Small intestine (tissue), 16 donors: Measurements from ENCODE around the gene IGHMBP2. TPM values are rescaled to one million over a fixed set of nuclear protein-coding genes. Genes with fewer than 3 reads are reported as not detected.
"Not testable (repeated sequence)": the region's sequence is repeated elsewhere in the genome, so short reads cannot be mapped to it uniquely, and the experiment has no call there.

Experiments
- DNase-seq, 2 donors: peaks; one replicate each; pipeline versions ENCODE4 v3.0.0 to v3.0.0-alpha.2; 2013
- FAIRE-seq: peaks from 2 replicates; lab custom pipeline; 2012; peaks lifted over from hg19 to GRCh38; lab: Jason Lieb, UNC
- H3K27ac ChIP-seq, 3 donors: one replicate each; pipeline ENCODE4 v1.5.1; 2013; ENCODE audit warnings: low read length in 2 of 3, mild to moderate bottlenecking in 2 of 3, control low read depth in 1 of 3, inconsistent platforms in 1 of 3, low read depth in 1 of 3, moderate library complexity in 1 of 3
- H3K27me3 ChIP-seq, 3 donors: one replicate each; pipeline ENCODE4 v1.6.1; 2013; ENCODE audit warnings: low read length in 3 of 3, inconsistent platforms in 1 of 3; ENCODE audit not compliant: control insufficient read depth in 3 of 3, insufficient read depth in 3 of 3
- H3K36me3 ChIP-seq, 3 donors: one replicate each; pipeline ENCODE4 v1.6.1; 2013; ENCODE audit warnings: low read length in 3 of 3, inconsistent platforms in 1 of 3, low read depth in 1 of 3, mild to moderate bottlenecking in 1 of 3, moderate library complexity in 1 of 3; ENCODE audit not compliant: control insufficient read depth in 3 of 3, insufficient read depth in 2 of 3
- H3K4me1 ChIP-seq, 3 donors: one replicate each; pipeline ENCODE4 v1.6.1; 2013; ENCODE audit warnings: low read length in 2 of 3, inconsistent platforms in 1 of 3, low read depth in 1 of 3, mild to moderate bottlenecking in 1 of 3, moderate library complexity in 1 of 3; ENCODE audit not compliant: control insufficient read depth in 3 of 3, insufficient read depth in 2 of 3
- H3K4me3 ChIP-seq, 3 donors: one replicate each; pipeline ENCODE4 v1.5.1; 2013; ENCODE audit warnings: low read length in 3 of 3, control low read depth in 1 of 3, inconsistent platforms in 1 of 3, low read depth in 1 of 3, mild to moderate bottlenecking in 1 of 3, moderate library complexity in 1 of 3
- H3K9me3 ChIP-seq, 2 donors: one replicate each; pipeline ENCODE4 v1.6.1; 2013; ENCODE audit warnings: low read depth in 1 of 2, low read length in 1 of 2; ENCODE audit not compliant: control insufficient read depth in 2 of 2, insufficient read depth in 1 of 2
- WGBS, 3 donors: extraction: QIAGEN DNeasy Blood & Tissue Kit; methylation state at CpG; one replicate each; pipeline ENCODE4 v1.1.7; 2013; 5-methylcytosine and 5-hydroxymethylcytosine counted together
- long read RNA-seq, 10 donors: transcript quantifications; one replicate each; lab custom pipeline, GENCODE V29; 2026
- polyA plus RNA-seq, 4 donors: library from polyadenylated mRNA; stranded (reverse) in 3 of 4; unstranded in 1 of 4; fragments of 200-250 nt in 3 of 4; fragments of 120-200 nt in 1 of 4; gene quantifications; one replicate each; pipeline versions ENCODE4 v1.2.1 to v1.2.3, GENCODE V29; 2013
- donor health status: healthy with polysubstance abuse.
- donor health status: control.
- donor health status: control.
- donor health status: Bipolar disorder and iron deficiency.
- donor health status: healthy.

IGHMBP2 gene
- polyA plus RNA-seq: 10 to 100 TPM; 10.3 to 40.7 (median 19.5) TPM
- long read RNA-seq, donor 1, partial matches to known transcripts: 12 of 18 reads
- long read RNA-seq, donor 1, other reads (novel, unspliced or antisense): 0 of 18 reads
- long read RNA-seq, donor 2: 0 reads
- long read RNA-seq, donor 3, partial matches to known transcripts: 0 of 1 reads
- long read RNA-seq, donor 3, other reads (novel, unspliced or antisense): 0 of 1 reads
- long read RNA-seq, donor 4: 0 reads
- long read RNA-seq, donor 5, partial matches to known transcripts: 0 of 2 reads
- long read RNA-seq, donor 5, other reads (novel, unspliced or antisense): 0 of 2 reads
- long read RNA-seq, donor 6, partial matches to known transcripts: 0 of 1 reads
- long read RNA-seq, donor 6, other reads (novel, unspliced or antisense): 0 of 1 reads
- long read RNA-seq, donor 7: 0 reads
- long read RNA-seq, donor 8, partial matches to known transcripts: 0 of 1 reads
- long read RNA-seq, donor 8, other reads (novel, unspliced or antisense): 0 of 1 reads
- long read RNA-seq, donor 9, partial matches to known transcripts: 0 of 1 reads
- long read RNA-seq, donor 9, other reads (novel, unspliced or antisense): 0 of 1 reads
- long read RNA-seq, donor 10, partial matches to known transcripts: 0 of 1 reads
- long read RNA-seq, donor 10, other reads (novel, unspliced or antisense): 0 of 1 reads

DNA sequence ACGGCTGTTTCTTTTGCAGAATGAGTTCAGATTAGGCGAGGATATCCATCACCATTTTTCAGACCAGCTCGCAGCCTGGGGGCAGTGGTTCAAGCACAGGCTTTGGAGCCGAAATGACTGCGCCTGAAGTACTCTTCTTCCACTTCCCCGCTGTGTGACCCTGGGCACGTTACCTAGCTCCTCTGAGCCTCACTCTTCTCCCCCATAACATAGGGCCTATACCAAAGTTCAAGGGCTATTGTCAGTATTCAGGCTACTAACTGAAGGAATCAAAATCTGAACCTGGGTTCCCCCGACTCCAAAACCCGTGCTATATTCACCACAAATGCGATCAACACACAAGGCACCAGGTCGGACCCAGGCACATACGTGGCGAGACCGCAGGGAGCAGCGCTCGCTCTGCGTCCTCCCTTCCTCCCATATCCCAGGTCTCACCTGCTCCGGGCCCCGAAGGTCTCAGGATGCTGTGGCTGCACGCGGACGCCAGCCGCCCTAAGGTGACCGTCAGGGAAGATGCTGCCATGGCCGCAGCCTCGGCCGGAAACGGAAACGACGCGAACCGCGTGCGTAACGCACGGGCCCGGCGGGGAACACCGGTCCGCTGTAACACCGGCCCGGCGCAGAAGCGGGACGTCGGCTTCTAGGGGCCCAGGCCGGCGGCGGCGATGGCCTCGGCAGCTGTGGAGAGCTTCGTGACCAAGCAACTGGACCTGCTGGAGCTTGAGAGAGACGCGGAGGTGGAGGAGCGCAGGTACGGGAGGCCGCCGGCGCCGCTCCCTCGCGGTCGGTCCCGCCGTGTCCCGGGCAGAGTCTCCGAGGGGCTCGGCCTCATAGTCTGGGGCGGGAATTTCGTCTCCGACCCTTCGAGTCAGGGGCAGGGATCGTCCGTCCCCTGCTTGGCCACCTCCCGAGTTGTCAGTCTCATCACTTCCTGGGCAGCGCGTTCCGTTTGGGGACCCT is at the start of gene IGHMBP2, which contains the start of gene MRPL21:
Gene IGHMBP2, plus strand, starts transcription at position 604 of the 960 bp plus-strand sequence. Its CDS starts 62 bp downstream, at position 666.
Gene MRPL21, minus strand, starts transcription at position 545 of the 960 bp plus-strand sequence. Its CDS starts 22 bp downstream, at position 523.
- DNase-seq: peak; percentile 77 to 95
- H3K27me3 ChIP-seq: no peaks in the 10 kb centered on the region
- H3K36me3 ChIP-seq: peaks cover 0 to 42% (median 8%) of the 10 kb centered on the region in 3 donors
- H3K9me3 ChIP-seq: no peaks in the 10 kb centered on the region
- peak within 1 kb of the TSS; percentile 87 to 99 (median 97) for H3K4me3 ChIP-seq
- peak within 1 kb of the TSS; percentile 52 to 85 (median 79) for H3K27ac ChIP-seq
- peaks cover 6 to 15% (median 6%) of the 10 kb centered on the region in 3 donors for H3K4me1 ChIP-seq
- no peak for FAIRE-seq
- WGBS, 3 donors: 0 to 1% (median 1%) methylated on average over 62 to 78 of the region's 78 CpGs

DNA sequence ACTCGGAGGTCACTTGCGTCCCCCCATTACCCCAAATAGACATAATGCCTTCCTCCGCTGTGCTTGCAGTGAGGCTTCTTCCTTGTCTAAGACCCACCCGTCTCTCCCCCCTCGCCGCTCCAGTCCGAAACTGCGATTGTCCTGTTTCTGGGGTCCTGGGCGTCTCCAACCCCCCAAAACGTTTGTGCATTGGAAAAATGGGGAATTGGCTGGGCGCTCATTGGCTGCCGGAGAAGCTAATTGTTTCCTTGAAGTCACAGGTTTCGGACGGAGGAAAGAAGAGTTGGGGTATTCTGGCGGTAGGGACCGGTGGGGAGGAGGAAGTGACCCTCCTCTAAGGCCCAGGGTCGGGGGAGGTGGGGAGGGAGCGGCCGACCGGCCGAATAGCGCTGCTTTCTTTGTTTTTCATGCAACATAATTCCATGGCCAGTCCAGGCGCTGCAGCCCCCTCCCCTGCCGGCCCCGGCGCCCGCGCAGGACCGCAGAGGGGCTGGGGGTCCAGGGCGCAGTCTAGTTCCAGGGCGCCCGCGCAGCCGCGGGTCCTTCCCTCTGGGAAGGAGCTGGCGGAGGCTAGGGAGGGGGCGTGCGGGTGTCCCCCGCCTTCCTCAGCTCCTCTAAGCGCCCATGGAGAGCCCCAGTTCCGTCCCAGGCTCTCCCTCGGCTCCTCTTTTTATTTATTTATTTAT is 49.3 kb upstream of the IGHMBP2 start:
- 17 to 32% (median 28%) methylated on average over 32 to 42 of the region's 42 CpGs for WGBS, 3 donors
- Histone ChIP-seq H3K27me3 (peaks cover 0 to 14% (median 5%) of the 10 kb centered on the region in 3 donors), H3K9me3 (peaks cover 0 to 4% of the 10 kb centered on the region in 2 donors), H3K27ac (no peak overlapping the region), H3K4me3 (peak overlapping the region in 1 of 3 donors; percentile 46), H3K36me3 (no peaks in the 10 kb centered on the region), H3K4me1 (peaks cover 4 to 34% (median 8%) of the 10 kb centered on the region in 3 donors)
- no peak for FAIRE-seq
- DNase-seq: peak in 1 of 2 donors; percentile 28

DNA sequence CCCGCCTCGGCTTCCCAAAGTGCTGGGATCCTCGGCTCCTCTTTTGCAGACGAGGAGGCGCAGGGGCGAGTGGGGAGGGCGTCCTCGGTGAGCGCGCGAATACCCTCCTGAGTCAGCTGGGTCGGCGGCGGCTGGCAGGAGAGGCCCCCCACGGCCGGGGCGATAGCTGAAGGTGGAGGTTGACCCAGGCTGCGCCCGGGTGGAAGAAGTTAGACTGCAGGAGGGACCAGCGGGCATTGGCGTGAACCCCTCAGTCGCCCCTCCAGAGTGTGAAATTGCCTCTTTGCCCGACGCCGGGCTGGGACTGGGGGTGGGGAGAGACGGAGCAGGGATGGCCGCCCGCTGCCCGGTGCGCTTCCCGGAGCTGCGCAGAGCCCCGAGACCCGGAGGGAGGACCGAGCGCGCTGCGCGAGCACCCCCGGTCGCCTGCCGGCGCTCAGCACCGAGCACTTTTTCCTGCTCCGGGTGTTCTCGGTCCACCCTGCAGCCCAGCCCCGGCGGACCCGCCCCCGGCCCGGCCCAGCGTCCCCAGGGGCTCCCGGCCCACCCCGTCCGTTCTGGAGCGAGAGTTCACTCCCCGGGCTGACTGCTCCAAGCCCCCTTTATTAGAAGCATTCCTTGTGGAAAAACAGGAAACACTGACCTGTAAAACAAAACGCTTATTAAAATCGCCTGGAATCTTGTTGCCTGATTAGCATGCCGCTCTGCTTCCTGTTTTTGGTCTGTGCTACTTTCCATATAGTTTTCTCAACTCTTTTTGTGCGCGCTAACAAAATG is 48.3 kb upstream of the IGHMBP2 start:
- H3K27me3 ChIP-seq: peaks cover 0 to 14% (median 5%) of the 10 kb centered on the region in 3 donors
- H3K9me3 ChIP-seq: peaks cover 0 to 4% of the 10 kb centered on the region in 2 donors
- H3K27ac ChIP-seq: peak overlapping the region in 2 of 3 donors; percentile 17 to 78
- DNase-seq: peak; percentile 57 to 63
- H3K4me1 ChIP-seq: peaks cover 4 to 34% (median 8%) of the 10 kb centered on the region in 3 donors
- H3K36me3 ChIP-seq: no peaks in the 10 kb centered on the region
- 3 to 7% (median 6%) methylated on average over 34 to 62 of the region's 62 CpGs for WGBS, 3 donors
- H3K4me3 ChIP-seq: peak overlapping the region; percentile 12 to 59 (median 46)
- no peak for FAIRE-seq

DNA sequence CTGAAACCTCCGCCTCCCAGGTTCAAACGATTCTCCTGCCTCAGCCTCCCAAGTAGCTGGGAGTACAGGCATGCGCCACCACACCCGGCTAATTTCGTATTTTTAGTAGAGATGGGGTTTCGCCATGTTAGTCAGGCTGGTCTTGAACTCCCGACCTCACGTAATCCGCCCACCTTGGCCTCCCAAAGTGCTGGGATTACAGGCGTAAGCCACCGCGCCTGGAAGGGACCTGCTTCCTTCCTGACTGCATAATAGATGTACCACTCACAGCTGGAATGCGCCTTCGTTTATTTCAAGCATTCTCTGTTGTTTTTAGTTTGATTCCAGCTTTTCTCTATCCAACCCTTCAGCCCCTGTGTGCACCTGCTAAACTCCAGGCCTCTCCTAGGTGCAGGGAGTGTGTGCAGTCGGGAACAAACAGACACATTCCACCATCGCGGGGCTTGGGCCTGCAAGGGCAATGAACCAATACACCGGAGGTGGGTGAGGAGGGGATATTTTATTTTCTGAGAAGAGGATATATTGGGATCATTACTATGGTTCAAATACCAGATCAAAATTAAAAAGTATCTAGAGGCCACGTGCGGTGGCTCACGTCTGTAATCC is 47.2 kb upstream of the IGHMBP2 start:
- WGBS, 3 donors: 84 to 89% (median 87%) methylated on average over 21 of the region's 21 CpGs
- peaks cover 4 to 34% (median 8%) of the 10 kb centered on the region in 3 donors for H3K4me1 ChIP-seq
- H3K27me3 ChIP-seq: peaks cover 0 to 14% (median 5%) of the 10 kb centered on the region in 3 donors
- DNase-seq, H3K9me3 ChIP-seq, H3K36me3 ChIP-seq, FAIRE-seq, H3K4me3 ChIP-seq: not testable (repeated sequence)
- H3K27ac ChIP-seq: peak overlapping the region; percentile 48 to 89 (median 65)

DNA sequence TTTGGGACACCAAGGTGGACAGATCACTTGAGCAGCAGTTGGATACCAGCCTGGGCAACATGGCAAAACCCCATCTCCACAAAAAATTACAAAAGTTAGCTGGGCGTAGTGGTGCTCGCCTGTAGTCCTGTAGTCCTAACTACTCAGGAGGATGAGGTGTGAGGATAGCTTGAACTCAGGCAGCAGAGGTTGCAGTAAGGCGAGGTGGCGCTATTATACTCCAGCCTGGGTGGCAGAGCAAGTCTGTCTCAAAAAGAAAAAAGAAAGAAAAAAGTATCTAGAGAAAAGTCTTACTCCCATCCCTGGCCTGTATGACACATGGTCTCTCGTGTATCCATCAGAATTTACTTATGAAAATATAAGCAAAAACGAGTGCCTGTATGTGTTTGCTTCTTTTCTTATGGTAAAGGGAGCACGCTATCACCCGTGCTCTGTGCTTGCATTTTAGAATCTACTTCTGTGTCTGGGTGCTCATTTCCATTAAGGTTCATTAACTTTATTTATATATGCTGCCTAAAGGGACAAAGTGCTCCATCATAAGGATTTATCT is 46.6 kb upstream of the IGHMBP2 start:
- FAIRE-seq (no peak), DNase-seq (no peak)
- peaks cover 0 to 4% of the 10 kb centered on the region in 2 donors for H3K9me3 ChIP-seq
- H3K36me3 ChIP-seq: no peaks in the 10 kb centered on the region
- 30 to 63% (median 31%) methylated on average over 8 of the region's 8 CpGs for WGBS, 3 donors
- H3K27ac ChIP-seq: peak overlapping the region; percentile 48 to 89 (median 65)
- H3K4me1 ChIP-seq: peaks cover 4 to 34% (median 8%) of the 10 kb centered on the region in 3 donors
- H3K27me3 ChIP-seq: peaks cover 0 to 14% (median 5%) of the 10 kb centered on the region in 3 donors
- H3K4me3 ChIP-seq: no peak overlapping the region

DNA sequence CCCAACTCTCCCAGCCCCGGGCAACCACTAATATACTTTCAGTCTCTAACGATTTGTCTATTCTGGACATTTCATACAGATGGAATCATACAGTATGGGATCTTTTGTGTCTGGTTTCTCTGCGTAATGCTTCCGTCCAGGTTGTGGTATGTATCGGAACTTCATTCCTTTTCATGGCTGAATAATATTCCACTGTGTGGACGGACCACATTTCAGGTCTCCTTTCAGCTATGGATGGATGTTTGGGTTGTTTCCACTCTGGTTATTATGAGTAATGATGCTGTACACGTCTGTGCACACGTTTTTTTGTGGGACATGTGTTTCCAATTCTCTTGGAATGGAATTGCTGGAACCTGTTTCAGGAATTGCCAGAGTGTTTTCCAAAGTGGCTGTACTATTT is 44.6 kb upstream of the IGHMBP2 start:
- Histone ChIP-seq H3K4me3 (no peak overlapping the region), H3K27ac (no peak overlapping the region), H3K9me3 (peaks cover 3 to 8% of the 10 kb centered on the region in 2 donors), H3K4me1 (peaks cover 4 to 36% (median 12%) of the 10 kb centered on the region in 3 donors), H3K36me3 (peaks cover 0 to 4% (median 0%) of the 10 kb centered on the region in 3 donors), H3K27me3 (peaks cover 0 to 6% (median 0%) of the 10 kb centered on the region in 3 donors)
- no peak for DNase-seq
- no peak for FAIRE-seq
- WGBS, 3 donors: 87 to 88% (median 87%) methylated on average over 8 of the region's 8 CpGs
